ENCODE results near the gene NDST1. TPM values are rescaled to one million over a fixed set of nuclear protein-coding genes. Genes with fewer than 3 reads are reported as not detected.

Gene NDST1
- polyA plus RNA-seq, 1 of the 3 experiments (the other 2 are of a cell fraction): 29.2 TPM

DNA sequence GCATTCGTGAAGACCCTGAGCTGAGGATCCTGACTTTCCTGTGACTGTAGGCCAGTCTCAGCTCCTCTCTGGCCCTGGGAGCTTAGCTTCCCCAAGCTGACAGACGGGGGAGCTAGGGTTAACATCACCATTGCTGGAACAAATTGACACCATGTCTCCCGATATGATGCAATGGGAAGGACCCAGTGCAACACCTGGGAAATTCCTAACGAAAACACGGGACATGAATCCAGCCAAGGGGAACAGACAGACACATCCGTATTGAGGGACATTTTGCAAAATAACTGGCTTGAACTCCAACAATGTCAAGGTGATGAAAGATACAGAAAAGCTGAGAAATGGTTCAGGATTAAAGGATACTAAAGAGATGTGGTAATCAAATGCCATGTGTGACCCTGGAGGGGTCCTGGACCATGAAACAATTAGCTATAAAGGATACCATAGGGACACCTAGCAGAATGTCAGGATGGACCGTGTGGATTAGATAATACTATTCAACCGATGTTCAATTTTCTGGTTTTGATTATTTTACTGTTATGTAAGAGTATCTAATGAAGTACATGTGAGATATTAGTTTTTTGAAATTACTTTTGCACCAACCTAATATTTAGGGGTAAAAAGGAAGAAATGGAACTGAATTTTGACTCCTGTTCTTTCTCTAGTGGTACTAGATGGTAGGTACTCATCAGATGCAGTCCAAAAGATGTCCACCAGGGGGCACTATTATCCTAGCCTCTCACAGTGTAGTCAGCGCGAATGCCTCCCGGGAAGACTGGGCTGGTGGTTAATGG is 52.7 kb downstream of the NDST1 start:
- Histone ChIP-seq H3K36me3 (replicated peaks in 1 of 2; ENCODE audit: control insufficient read depth in 1 of 2, insufficient read depth in 2 of 2, low read length in 1 of 2) (peaks cover 0 to 23% of the 10 kb centered on the region in 2 experiments), H3K4me1 (ENCODE audit: control insufficient read depth in 1 of 2, insufficient read depth in 2 of 2, low read depth in 1 of 2, low read length in 1 of 2) (peaks cover 6 to 13% of the 10 kb centered on the region in 2 experiments; a peak in 2 of 4 replicates), H3K9ac (no peak overlapping the region), H3K79me2 (ENCODE audit: insufficient read depth) (no peaks in the 10 kb centered on the region), H4K20me1 (ENCODE audit: insufficient read depth) (no peaks in the 10 kb centered on the region), H3K4me2 (no peak overlapping the region), H3K27ac (ENCODE audit: low read depth in 2 of 2, low read length in 1 of 2) (no peak overlapping the region), H3K4me3 (ENCODE audit: low read depth in 2 of 2, low read length in 1 of 2) (no peak overlapping the region; a peak in 1 of 4 replicates), H3K27me3 (ENCODE audit: insufficient read depth) (no peaks in the 10 kb centered on the region), H3K9me3 (peaks cover 3% of the 10 kb centered on the region; the same call in 1 of the 2 replicates), H3K9me2 (no peaks in the 10 kb centered on the region), H3F3A (replicated peaks; ENCODE audit: insufficient read depth) (no peaks in the 10 kb centered on the region), H2AFZ (ENCODE audit: low read depth) (no peak overlapping the region)
- 34% methylated on average over 11 of the region's 11 CpGs for WGBS (ENCODE audit: low lambda C conversion rate)
- CTCF ChIA-PET: interaction anchor here (0.6 to 7.6 kb wide), 63 partner anchors 9 to 555 kb away, joined by 3 to 160 read pairs (median 5); partner anchors contain the start of genes IRGM, MYOZ3, RBM22 and RPS14
- no peak for TF ChIP-seq MEF2A (IDR thresholded peaks at IDR 0.05; ENCODE audit: borderline replicate concordance, low read depth)
- TF ChIP-seq, protein P1, sequence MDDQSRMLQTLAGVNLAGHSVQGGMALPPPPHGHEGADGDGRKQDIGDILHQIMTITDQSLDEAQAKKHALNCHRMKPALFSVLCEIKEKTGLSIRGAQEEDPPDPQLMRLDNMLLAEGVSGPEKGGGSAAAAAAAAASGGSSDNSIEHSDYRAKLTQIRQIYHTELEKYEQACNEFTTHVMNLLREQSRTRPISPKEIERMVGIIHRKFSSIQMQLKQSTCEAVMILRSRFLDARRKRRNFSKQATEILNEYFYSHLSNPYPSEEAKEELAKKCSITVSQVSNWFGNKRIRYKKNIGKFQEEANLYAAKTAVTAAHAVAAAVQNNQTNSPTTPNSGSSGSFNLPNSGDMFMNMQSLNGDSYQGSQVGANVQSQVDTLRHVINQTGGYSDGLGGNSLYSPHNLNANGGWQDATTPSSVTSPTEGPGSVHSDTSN (IDR thresholded peaks at IDR 0.05): no peak
- TF ChIP-seq YY1 (IDR thresholded peaks at IDR 0.05; ENCODE audit: low read depth): no peak
- no peak for TF ChIP-seq RXRA (IDR thresholded peaks at IDR 0.05; ENCODE audit: borderline replicate concordance, low read depth)
- TF ChIP-seq RCOR1 (IDR thresholded peaks at IDR 0.05; ENCODE audit: low read length): peak; percentile 50; the same call in 1 of the 2 replicates
- TF ChIP-seq ELF1 (IDR thresholded peaks at IDR 0.05): no peak
- TF ChIP-seq RAD21 (IDR thresholded peaks at IDR 0.05; ENCODE audit: low read length): peak; percentile 98
- TF ChIP-seq, protein P2, sequence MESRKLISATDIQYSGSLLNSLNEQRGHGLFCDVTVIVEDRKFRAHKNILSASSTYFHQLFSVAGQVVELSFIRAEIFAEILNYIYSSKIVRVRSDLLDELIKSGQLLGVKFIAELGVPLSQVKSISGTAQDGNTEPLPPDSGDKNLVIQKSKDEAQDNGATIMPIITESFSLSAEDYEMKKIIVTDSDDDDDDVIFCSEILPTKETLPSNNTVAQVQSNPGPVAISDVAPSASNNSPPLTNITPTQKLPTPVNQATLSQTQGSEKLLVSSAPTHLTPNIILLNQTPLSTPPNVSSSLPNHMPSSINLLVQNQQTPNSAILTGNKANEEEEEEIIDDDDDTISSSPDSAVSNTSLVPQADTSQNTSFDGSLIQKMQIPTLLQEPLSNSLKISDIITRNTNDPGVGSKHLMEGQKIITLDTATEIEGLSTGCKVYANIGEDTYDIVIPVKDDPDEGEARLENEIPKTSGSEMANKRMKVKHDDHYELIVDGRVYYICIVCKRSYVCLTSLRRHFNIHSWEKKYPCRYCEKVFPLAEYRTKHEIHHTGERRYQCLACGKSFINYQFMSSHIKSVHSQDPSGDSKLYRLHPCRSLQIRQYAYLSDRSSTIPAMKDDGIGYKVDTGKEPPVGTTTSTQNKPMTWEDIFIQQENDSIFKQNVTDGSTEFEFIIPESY (IDR thresholded peaks at IDR 0.05; ENCODE audit: borderline replicate concordance, low read depth): no peak
- peak; percentile 97 for TF ChIP-seq SMC3 (IDR thresholded peaks at IDR 0.05; ENCODE audit: low read depth, low read length)
- TF ChIP-seq TCF12 (IDR thresholded peaks at IDR 0.05): no peak
- TF ChIP-seq, protein P3, sequence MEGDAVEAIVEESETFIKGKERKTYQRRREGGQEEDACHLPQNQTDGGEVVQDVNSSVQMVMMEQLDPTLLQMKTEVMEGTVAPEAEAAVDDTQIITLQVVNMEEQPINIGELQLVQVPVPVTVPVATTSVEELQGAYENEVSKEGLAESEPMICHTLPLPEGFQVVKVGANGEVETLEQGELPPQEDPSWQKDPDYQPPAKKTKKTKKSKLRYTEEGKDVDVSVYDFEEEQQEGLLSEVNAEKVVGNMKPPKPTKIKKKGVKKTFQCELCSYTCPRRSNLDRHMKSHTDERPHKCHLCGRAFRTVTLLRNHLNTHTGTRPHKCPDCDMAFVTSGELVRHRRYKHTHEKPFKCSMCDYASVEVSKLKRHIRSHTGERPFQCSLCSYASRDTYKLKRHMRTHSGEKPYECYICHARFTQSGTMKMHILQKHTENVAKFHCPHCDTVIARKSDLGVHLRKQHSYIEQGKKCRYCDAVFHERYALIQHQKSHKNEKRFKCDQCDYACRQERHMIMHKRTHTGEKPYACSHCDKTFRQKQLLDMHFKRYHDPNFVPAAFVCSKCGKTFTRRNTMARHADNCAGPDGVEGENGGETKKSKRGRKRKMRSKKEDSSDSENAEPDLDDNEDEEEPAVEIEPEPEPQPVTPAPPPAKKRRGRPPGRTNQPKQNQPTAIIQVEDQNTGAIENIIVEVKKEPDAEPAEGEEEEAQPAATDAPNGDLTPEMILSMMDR (IDR thresholded peaks at IDR 0.05): peak; percentile 87
- TF ChIP-seq NFIC (IDR thresholded peaks at IDR 0.05; ENCODE audit: borderline replicate concordance): no peak
- POLR2A ChIA-PET: interaction anchor here (0.5 to 2.1 kb wide), 8 partner anchors 41 to 221 kb away, joined by 3 to 9 read pairs (median 3); partner anchors contain the start of genes MYOZ3 and RBM22
- DNase-seq: peak; percentile 82
